ENCODE data around the gene ABCA6.

DNA sequence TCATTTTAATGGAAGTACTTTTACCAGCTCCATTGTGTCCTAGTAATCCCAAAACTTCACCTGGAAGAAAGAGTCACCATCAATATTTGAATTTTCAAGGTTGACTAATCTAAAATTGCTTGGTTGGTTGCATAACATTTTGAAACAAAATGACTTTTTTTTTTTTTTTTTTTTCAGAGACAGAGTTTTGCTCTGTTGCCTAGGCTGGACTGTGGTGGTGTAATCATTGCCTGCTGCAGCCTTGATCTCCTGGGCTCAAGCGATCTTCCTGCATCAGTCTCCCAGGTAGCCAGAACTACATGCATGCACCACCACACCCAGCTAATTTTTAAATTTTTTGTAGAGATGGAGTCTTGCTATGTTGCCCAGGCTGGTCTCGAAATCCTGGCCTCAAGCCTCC lies 12.6 kb upstream of the ABCA6 start:
- TF ChIP-seq, protein P1, sequence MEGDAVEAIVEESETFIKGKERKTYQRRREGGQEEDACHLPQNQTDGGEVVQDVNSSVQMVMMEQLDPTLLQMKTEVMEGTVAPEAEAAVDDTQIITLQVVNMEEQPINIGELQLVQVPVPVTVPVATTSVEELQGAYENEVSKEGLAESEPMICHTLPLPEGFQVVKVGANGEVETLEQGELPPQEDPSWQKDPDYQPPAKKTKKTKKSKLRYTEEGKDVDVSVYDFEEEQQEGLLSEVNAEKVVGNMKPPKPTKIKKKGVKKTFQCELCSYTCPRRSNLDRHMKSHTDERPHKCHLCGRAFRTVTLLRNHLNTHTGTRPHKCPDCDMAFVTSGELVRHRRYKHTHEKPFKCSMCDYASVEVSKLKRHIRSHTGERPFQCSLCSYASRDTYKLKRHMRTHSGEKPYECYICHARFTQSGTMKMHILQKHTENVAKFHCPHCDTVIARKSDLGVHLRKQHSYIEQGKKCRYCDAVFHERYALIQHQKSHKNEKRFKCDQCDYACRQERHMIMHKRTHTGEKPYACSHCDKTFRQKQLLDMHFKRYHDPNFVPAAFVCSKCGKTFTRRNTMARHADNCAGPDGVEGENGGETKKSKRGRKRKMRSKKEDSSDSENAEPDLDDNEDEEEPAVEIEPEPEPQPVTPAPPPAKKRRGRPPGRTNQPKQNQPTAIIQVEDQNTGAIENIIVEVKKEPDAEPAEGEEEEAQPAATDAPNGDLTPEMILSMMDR (IDR thresholded peaks at IDR 0.05), result no peak
- TF ChIP-seq EP300 (IDR thresholded peaks at IDR 0.05) (no peak), ESRRA (IDR thresholded peaks at IDR 0.05; ENCODE audit: borderline replicate concordance, low read length) (no peak), MYC (IDR thresholded peaks at IDR 0.05; ENCODE audit: borderline replicate concordance, low read length) (no peak), PHF8 (IDR thresholded peaks at IDR 0.05; ENCODE audit: borderline replicate concordance, low read depth) (no peak), CEBPB (IDR thresholded peaks at IDR 0.05) (no peak)
